ENCODE data around the gene EVPL. TPM values are rescaled to one million over a fixed set of nuclear protein-coding genes. Genes with fewer than 3 reads are reported as not detected.

EVPL gene
- total RNA-seq, 4 donors from 2014 or later = 0.19 to 1.3 (median 0.87) TPM

DNA sequence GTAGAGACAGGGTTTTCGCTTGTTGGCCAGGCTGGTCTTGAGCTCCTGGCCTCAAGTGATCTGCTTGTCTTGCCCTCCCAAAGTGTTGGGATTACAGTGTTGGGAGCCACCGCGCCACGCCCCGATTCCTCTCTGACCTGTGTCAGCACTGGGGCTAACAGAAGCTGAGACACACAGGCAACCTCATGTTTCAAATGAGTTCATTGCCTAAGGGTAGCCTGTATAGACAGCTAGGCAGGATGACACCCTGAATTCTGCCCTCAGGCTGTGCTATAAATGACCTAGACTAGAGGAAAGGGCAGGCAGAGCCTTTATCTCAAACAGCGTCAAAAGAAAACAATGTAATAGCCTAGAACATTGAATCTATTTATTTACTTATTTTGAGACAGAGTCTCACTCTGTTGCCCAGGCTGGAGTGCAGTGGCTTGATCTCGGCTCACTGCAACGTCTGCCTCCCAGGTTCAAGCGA is 28.7 kb downstream of the EVPL start:
- TF ChIP-seq, protein P1, sequence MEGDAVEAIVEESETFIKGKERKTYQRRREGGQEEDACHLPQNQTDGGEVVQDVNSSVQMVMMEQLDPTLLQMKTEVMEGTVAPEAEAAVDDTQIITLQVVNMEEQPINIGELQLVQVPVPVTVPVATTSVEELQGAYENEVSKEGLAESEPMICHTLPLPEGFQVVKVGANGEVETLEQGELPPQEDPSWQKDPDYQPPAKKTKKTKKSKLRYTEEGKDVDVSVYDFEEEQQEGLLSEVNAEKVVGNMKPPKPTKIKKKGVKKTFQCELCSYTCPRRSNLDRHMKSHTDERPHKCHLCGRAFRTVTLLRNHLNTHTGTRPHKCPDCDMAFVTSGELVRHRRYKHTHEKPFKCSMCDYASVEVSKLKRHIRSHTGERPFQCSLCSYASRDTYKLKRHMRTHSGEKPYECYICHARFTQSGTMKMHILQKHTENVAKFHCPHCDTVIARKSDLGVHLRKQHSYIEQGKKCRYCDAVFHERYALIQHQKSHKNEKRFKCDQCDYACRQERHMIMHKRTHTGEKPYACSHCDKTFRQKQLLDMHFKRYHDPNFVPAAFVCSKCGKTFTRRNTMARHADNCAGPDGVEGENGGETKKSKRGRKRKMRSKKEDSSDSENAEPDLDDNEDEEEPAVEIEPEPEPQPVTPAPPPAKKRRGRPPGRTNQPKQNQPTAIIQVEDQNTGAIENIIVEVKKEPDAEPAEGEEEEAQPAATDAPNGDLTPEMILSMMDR (IDR thresholded peaks at IDR 0.05; ENCODE audit: low read depth) = no peak

DNA sequence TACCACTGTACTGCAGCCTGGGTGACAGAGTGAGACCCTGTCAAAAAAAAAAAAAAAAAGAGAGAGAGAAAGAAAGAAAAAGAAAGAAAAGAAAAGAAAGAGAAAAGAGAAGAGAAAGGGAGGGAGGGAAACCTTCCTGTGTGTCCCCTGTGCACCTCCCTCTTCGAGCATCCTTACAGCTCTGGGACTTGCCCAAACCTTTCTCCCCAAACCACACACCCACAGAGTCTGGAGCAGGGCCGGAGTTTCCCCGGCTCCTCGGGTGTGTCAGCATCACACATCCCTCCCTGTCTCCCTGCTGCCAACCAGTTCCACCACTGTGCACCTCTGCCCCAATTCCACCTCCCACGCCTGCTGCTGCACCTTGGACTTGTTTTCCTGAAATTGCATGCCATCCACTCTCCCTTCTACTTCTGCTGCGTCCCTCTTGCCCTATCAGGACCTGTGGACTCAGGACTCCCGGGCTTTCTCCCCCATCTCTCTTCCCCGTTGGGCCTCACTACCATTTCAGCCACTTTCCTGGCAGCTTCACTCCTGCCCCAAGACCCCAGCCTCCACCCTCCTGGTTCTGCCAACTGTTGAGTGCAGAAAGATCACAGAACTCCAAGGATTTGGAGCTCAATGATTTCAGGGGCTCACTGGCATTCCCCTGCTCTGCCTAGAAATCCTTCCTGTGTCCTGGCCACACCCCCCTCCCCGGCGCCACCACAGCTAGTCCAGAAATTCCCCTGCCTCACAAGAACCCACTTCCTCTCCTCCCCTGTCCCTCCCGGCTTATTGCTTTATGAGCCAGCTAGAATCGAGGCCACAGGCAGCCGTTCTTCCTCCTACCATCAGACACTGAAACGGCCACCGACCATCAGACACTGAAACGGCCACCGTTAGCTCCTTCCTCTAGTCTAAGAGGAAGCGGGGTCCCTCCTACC is 30.2 kb downstream of the EVPL start:
- TF ChIP-seq, protein P1 (IDR thresholded peaks at IDR 0.05; ENCODE audit: low read depth) = no peak

DNA sequence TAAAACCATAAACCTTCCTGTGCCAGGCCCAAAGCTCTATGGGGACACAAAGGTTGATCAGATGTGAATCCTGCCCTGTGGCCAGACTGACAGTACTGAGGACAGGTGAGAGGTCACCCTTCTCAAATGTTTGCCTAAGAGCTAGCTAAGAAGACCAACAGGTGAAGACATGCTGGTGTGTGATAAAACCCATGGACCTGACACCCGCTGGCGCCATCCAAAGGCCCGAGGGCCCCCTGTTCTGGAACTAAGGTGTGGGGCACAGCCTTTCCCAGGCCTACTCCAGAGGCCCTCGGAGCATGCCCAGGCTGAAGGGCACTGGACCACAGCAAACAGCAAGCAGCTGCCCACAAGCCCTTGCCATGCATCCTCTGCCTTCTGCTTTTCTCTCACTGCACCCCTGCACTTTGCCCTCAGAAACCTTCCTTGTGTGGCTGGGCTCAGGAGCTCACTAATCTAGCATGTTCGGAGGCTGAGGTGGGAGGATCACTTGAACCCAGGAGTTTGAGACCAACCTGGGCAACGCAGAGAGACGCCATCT is 31.7 kb downstream of the EVPL start:
- TF ChIP-seq, protein P1 (IDR thresholded peaks at IDR 0.05; ENCODE audit: low read depth) = no peak

DNA sequence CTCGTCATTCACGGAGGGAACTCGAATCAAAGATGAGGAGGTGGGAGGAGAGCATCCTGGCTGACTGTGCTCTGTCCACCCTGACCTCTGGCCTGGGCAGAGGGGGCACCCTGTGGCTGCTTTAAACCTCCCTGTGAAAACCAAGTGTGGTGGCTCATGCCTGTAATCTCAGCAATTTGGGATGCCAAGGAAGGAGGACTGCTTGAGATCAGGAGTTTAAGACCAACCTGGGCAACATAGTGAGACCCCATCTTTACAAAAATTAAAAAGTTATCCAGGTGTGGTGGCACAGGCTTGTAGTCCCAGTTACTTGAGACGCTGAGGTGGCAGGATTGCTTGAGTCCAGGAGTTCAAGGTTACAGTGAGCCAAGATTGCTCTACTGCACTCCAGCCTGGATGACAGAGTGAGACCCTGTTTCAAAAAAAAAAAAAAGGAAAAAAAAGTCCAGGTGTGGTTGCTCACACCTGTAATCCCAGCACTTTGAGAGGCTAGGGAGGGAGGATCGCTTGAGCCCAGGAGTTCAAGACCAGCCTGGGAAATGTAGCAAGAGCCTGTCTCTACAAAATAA is 32.2 kb downstream of the EVPL start:
- TF ChIP-seq, protein P1 (IDR thresholded peaks at IDR 0.05; ENCODE audit: low read depth) = no peak

DNA sequence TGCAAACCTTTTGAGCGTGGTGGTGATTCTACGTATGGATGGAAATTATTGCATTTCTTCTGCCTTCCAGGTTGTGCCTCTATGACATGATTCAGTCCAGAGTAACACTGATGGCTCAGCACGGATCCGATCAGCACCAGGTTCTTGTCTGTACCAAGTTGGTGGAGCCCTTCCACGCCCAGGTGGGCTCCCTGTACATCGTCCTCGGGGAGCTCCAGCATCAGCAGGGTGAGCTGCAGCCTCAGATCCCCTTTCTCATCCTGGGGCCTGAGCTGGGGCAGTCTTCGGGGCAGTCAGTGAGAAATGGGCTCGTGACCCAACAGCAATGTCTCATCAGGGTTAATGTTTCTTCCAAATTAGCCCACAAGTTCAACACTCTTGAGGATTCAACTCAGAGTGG is 35.7 kb downstream of the EVPL start:
- TF ChIP-seq, protein P1 (IDR thresholded peaks at IDR 0.05; ENCODE audit: low read depth) = no peak

DNA sequence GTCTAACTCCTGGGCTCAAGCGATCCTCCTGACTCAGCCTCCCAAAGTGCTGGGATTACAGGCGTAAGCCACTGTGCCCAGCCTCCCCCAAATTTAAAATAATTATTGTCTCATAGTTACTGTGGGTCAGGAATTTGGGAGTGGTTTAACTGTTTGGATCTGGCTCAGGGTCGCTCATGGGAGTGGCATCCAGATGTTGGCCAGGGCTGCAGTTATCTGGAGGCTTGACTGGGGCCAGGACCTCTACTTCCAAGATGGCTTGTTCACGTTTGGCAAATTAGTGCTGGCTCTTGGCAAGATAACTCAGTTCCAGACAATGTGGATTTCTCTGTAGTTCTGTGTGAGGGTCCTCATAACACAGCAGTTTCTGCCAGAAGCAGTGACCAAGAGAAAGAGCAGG is 40.1 kb downstream of the EVPL start:
- TF ChIP-seq, protein P1 (IDR thresholded peaks at IDR 0.05; ENCODE audit: low read depth) = no peak

DNA sequence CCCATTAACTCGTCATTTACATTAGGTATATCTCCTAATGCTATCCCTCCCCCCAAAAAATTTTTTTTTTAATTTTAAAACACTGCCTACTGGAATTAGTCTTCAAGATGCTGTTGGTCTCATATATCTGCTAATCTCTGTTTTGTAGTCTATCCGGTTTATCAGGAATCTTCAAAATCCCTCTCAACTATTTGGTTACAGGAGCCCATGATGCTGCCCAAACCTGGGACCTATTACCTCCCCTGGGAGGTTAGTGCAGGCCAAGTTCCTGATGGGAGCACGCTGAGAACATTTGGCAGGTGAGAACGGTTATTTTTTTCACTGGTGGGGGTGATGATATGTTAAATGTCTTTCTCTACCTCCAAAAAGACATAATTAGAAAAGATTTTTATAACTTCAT is 41.1 kb downstream of the EVPL start:
- TF ChIP-seq, protein P1 (IDR thresholded peaks at IDR 0.05; ENCODE audit: low read depth) = no peak

All from subcutaneous adipose tissue (tissue), 4 donors.